SJCRH30 (cell line): ENCODE measurements around the gene OR10G7. TPM values are rescaled to one million over a fixed set of nuclear protein-coding genes. Genes with fewer than 3 reads are reported as not detected.

Experiments
- total RNA-seq: library from RNA; depleted of rRNA; stranded (reverse); fragments of >200 nt; shearing (Covaris generic); gene quantifications from 2 replicates; pipeline ENCODE4 v1.2.3, GENCODE V29; 2014; rRNA removed

The OR10G7 gene
- total RNA-seq, 1 experiment from 2014 or later = not detected

Other genes with a start within 250 kb of the OR10G7 start
- gene OR6M1, start 235.0 kb downstream of the OR10G7 start, total RNA-seq = not detected in 2 replicates
- gene TMEM225, start 155.7 kb downstream of the OR10G7 start, total RNA-seq = not detected in 2 replicates
- gene OR8D4, start 139.2 kb downstream of the OR10G7 start, total RNA-seq = not detected in 2 replicates
- gene OR4D5, start 101.7 kb downstream of the OR10G7 start, total RNA-seq = not detected in 2 replicates
- gene OR6T1, start 97.5 kb downstream of the OR10G7 start, total RNA-seq = not detected in 2 replicates
- gene OR10S1, start 63.5 kb downstream of the OR10G7 start, total RNA-seq = not detected in 2 replicates
- not detected in 2 replicates for gene OR10G6, start 46.2 kb downstream of the OR10G7 start, total RNA-seq
- gene OR10G4, start 28.3 kb downstream of the OR10G7 start, total RNA-seq = not detected in 2 replicates
- gene OR10G9, start 18.3 kb downstream of the OR10G7 start, total RNA-seq = not detected in 2 replicates
- gene OR10G8, start 14.5 kb downstream of the OR10G7 start, total RNA-seq = not detected in 2 replicates
- gene VWA5A, start 74.1 kb upstream of the OR10G7 start, total RNA-seq = 34.7 and 38.1 TPM in 2 replicates
- gene OR10D3, start 142.0 kb upstream of the OR10G7 start, total RNA-seq = not detected in 2 replicates
- gene OR8G1, start 199.8 kb upstream of the OR10G7 start, total RNA-seq = not detected in 2 replicates
- gene OR8G5, start 215.1 kb upstream of the OR10G7 start, total RNA-seq = not detected in 2 replicates